ENCODE data around the gene SULT6B1.

GRCh38 chr2:37171624-37171950, 16.9 kb downstream of the SULT6B1 start:
- TF ChIP-seq CTCF (IDR thresholded peaks at IDR 0.05) (no peak), POLR2A (IDR thresholded peaks at IDR 0.05) (no peak)

Measured in heart left ventricle (tissue), 13 donors.